Right kidney (tissue), 1 donor: ENCODE data around the gene SYNGAP1.
"Not testable (repeated sequence)": the region's sequence is repeated elsewhere in the genome, so short reads cannot be mapped to it uniquely, and the experiment has no call there.

Experiments
- DNase-seq: peaks from one replicate; pipeline ENCODE4 v3.0.0-alpha.2; 2016

The SYNGAP1 gene

GRCh38 chr6:33399881-33400280 lies 20.0 kb upstream of the SYNGAP1 start:
- DNase-seq: not testable (repeated sequence)

- no peak for DNase-seq
Observed at GRCh38 chr6:33404884-33405283, 15.0 kb upstream of the SYNGAP1 start.

GRCh38 chr6:33405386-33405940 lies 14.4 kb upstream of the SYNGAP1 start:
- DNase-seq: no peak

- no peak for DNase-seq
Observed at GRCh38 chr6:33406126-33406525, 13.7 kb upstream of the SYNGAP1 start.

- DNase-seq: no peak
Observed at GRCh38 chr6:33407132-33407718, 12.6 kb upstream of the SYNGAP1 start.

GRCh38 chr6:33410050-33410710 lies 9.7 kb upstream of the SYNGAP1 start:
- DNase-seq: peak; percentile 94

GRCh38 chr6:33410711-33411631 lies 8.9 kb upstream of the SYNGAP1 start, which contains the start of gene PHF1:
Gene PHF1 (plus strand): TSS chr6:33411014. CDS start chr6:33412264, 1,250 bp downstream.
- peak; percentile 79 for DNase-seq

GRCh38 chr6:33411632-33412005 lies 8.2 kb upstream of the SYNGAP1 start:
- DNase-seq: no peak

GRCh38 chr6:33412140-33413009 lies 7.5 kb upstream of the SYNGAP1 start:
- no peak for DNase-seq

GRCh38 chr6:33413241-33414120 lies 6.4 kb upstream of the SYNGAP1 start:
- no peak for DNase-seq

GRCh38 chr6:33414592-33415271 lies 5.1 kb upstream of the SYNGAP1 start:
- DNase-seq: no peak

- DNase-seq: no peak
Observed at GRCh38 chr6:33415831-33416230, 4.0 kb upstream of the SYNGAP1 start.

GRCh38 chr6:33416386-33417127 lies 3.3 kb upstream of the SYNGAP1 start:
- no peak for DNase-seq

GRCh38 chr6:33417128-33417902 lies 2.5 kb upstream of the SYNGAP1 start:
- no peak for DNase-seq

- DNase-seq: peak; percentile 91
Observed at GRCh38 chr6:33417903-33418689, 1.8 kb upstream of the SYNGAP1 start, which contains the start of gene CUTA. Gene CUTA (minus strand): TSS chr6:33418107. CDS start chr6:33418000, 107 bp downstream.

GRCh38 chr6:33418690-33419291 lies 1.1 kb upstream of the SYNGAP1 start:
- DNase-seq: no peak
